ENCODE data around the gene ARHGAP26.

The ARHGAP26 gene

GRCh38 chr5:143073766-143074165, 303.6 kb downstream of the ARHGAP26 start:
- no peak overlapping the region for H3K4me3 ChIP-seq (ENCODE audit: low read depth, low read length)
- no peak for TF ChIP-seq CTCF (IDR thresholded peaks at IDR 0.05; ENCODE audit: control insufficient read depth, extremely low read depth, insufficient read depth)
- no peak for DNase-seq (ENCODE audit: low read depth)

GRCh38 chr5:143074414-143074996, 304.3 kb downstream of the ARHGAP26 start:
- DNase-seq (ENCODE audit: low read depth) = no peak
- TF ChIP-seq CTCF (IDR thresholded peaks at IDR 0.05; ENCODE audit: control insufficient read depth, extremely low read depth, insufficient read depth) = no peak
- H3K4me3 ChIP-seq (ENCODE audit: low read depth, low read length) = no peak overlapping the region

- no peak for TF ChIP-seq CTCF (IDR thresholded peaks at IDR 0.05; ENCODE audit: control insufficient read depth, extremely low read depth, insufficient read depth)
- H3K4me3 ChIP-seq (ENCODE audit: low read depth, low read length) = no peak overlapping the region
- DNase-seq (ENCODE audit: low read depth) = no peak
Measured at GRCh38 chr5:143076377-143076776, 306.2 kb downstream of the ARHGAP26 start.

- no peak overlapping the region for H3K4me3 ChIP-seq (ENCODE audit: low read depth, low read length)
- no peak for TF ChIP-seq CTCF (IDR thresholded peaks at IDR 0.05; ENCODE audit: control insufficient read depth, extremely low read depth, insufficient read depth)
- no peak for DNase-seq (ENCODE audit: low read depth)
Measured at GRCh38 chr5:143077453-143078103, 307.4 kb downstream of the ARHGAP26 start.

GRCh38 chr5:143078313-143078712, 308.1 kb downstream of the ARHGAP26 start:
- DNase-seq (ENCODE audit: low read depth) = no peak
- no peak overlapping the region for H3K4me3 ChIP-seq (ENCODE audit: low read depth, low read length)
- no peak for TF ChIP-seq CTCF (IDR thresholded peaks at IDR 0.05; ENCODE audit: control insufficient read depth, extremely low read depth, insufficient read depth)

- no peak for TF ChIP-seq CTCF (IDR thresholded peaks at IDR 0.05; ENCODE audit: control insufficient read depth, extremely low read depth, insufficient read depth)
- no peak for DNase-seq (ENCODE audit: low read depth)
- H3K4me3 ChIP-seq (ENCODE audit: low read depth, low read length) = no peak overlapping the region
Measured at GRCh38 chr5:143078971-143079370, 308.8 kb downstream of the ARHGAP26 start.

GRCh38 chr5:143080407-143080806, 310.2 kb downstream of the ARHGAP26 start:
- no peak overlapping the region for H3K4me3 ChIP-seq (ENCODE audit: low read depth, low read length)
- DNase-seq (ENCODE audit: low read depth) = no peak
- TF ChIP-seq CTCF (IDR thresholded peaks at IDR 0.05; ENCODE audit: control insufficient read depth, extremely low read depth, insufficient read depth) = no peak

Data from LNCaP clone FGC (cell line).